ENCODE data around the gene BCL10. TPM values are rescaled to one million over a fixed set of nuclear protein-coding genes. Genes with fewer than 3 reads are reported as not detected.

Gene BCL10
- total and polyA plus RNA-seq, 2 of the 8 experiments (the other 6 are each of a cell fraction or from before 2014, with no cell fraction given), result 7.4 to 29.6 TPM

GRCh38 chr1:85225624-85226380, 50.6 kb downstream of the BCL10 start (continued):
- TF ChIP-seq CHD7 (IDR thresholded peaks at IDR 0.05; ENCODE audit: insufficient replicate concordance, low read length), result no peak
- no peak for TF ChIP-seq FOSL1 (IDR thresholded peaks at IDR 0.05; ENCODE audit: insufficient read depth, low read depth, low read length)

Measured in H1 (cell line).